NAMALWA (cell line): ENCODE results near the gene HSP90B1.

Source experiments
- DNase-seq: peaks from one replicate; pipeline ENCODE4 v3.0.0-alpha.2; 2015; ENCODE audit warnings: low spot score

Gene HSP90B1

DNA sequence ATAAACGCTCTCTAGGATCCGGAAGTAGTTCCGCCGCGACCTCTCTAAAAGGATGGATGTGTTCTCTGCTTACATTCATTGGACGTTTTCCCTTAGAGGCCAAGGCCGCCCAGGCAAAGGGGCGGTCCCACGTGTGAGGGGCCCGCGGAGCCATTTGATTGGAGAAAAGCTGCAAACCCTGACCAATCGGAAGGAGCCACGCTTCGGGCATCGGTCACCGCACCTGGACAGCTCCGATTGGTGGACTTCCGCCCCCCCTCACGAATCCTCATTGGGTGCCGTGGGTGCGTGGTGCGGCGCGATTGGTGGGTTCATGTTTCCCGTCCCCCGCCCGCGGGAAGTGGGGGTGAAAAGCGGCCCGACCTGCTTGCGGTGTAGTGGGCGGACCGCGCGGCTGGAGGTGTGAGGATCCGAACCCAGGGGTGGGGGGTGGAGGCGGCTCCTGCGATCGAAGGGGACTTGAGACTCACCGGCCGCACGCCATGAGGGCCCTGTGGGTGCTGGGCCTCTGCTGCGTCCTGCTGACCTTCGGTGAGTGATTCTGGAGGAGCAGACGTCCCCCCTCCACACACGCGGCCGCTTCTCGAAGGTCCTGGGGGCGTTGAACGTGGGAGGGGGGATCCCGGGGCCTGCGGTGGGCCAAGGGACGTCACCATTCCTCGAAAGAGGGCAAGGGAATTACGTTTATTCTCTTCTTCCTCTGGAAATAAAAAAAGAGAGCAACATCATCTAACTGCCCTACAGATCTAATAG, at the start of gene HSP90B1:
HSP90B1 (plus strand) TSS at position 377 of the 753 bp plus-strand sequence; CDS start at position 483, 106 bp downstream.
- DNase-seq: peak; percentile 100

DNA sequence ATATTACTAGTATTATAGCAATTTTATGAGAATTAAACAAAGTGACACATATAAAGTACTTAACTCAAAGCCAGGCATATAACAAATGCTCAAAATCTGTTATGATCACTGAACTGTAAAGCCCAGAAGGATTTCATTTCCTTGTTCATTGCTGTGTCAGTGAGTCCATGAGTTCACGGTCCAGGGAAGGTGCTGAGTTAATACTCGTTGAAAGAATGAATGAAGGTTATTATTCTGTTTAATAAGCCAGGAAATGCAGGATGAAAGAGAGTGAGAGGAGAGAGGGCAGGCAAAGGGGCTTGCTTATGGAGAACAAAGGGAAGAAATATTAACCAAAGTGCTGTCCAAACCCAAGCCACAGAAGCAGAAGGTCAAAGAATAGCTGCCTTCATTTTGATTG, 48.9 kb upstream of the HSP90B1 start:
- DNase-seq: no peak

DNA sequence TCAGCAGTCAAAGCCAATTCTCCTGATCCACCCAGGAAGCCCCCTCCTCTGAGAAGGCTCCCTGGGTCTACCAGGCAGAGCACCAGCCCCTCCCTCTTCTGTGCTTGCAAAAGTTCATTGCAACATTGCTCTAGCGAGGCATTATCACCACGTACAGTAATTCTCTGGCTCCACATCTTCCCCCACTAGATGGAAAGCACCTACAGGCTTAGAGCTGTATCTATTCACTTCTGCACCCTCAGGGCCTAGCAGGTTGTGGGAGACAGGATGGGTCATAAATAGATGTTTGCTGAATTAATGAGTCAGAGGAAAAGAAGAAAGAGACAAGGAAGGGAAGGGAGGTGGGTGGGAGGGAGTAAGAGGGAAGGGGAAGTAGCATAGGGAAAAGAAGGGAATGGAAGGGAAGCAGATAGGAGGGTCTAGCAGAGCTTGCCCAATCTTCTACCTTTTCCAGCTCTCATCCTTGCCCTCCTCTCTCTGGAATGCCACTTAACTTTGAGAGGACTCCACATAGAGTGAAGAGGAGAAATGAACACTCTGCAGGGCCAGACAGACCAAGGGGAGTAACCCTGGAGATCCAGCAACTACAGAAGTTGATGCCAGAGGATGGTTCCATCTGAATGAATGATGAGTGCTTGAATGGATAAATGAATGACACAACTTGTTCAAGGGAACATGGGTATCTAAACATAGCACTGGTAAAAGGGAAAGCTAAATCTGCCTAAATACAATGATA, 47.2 kb upstream of the HSP90B1 start:
- no peak for DNase-seq

DNA sequence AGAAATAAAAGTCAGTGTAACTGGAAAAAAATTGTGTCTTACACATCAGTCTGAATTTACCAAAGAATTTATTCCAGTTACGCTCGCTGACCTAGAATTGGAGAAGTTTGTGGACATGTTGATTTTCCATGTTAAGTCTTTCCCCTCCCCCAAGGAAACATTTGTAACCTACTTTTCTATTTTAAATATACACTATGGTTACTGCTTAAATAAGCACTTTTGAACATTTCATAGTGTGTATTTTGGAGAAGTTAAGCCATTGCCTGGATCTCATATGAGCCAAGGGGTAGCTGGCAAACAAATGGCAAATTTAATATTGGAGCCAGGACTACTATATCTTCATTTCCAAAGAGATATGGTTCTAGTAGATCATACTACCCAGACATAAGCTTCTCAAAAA, 46.3 kb upstream of the HSP90B1 start:
- DNase-seq: no peak

DNA sequence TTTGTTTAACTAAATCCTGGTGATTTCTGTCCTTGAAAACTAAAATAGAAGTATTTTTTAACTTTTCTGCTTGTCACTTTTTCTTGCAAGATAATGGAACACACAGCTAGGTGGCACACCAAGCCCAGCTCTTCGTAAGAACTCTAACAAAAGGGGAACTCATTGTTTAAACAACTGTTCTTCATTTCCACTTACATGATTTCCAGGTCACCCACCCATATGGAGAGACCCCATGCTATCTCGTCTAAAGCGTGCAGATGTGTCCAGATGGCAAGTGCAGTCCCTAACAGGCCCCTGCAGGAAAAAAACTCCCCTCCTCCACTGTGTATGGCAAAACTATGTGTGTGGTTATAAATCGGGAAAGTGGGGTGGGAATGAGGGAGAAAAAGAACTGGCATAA, 45.9 kb upstream of the HSP90B1 start:
- peak; percentile 41 for DNase-seq

DNA sequence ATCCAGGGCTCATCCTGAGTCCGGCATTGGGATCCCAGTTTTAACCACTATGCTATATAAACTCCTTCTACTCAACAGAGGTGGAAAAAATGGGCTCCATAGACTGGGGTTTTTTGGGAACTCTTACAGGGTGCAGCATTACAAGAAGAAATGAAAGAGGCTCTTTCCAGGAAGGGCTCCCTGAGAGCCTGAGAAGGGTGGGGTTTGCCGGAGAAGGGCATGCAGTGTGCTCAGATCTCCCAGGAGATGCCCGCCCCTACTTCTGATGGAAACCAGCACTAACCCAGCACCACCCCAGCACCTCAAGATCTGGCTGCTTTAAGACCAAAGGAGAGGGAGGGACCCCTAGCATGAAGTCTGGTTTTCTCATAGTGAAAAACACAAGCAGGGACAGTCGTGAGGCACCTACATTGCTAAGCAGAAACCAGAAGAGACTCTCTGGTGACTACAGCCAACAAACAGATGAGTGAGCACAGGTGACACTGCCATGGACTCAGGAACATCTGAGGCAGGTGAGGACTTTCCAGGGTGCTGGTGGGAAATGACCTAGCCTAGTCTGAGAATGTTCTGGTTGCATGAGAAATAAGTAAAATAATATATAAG, 43.9 kb upstream of the HSP90B1 start:
- DNase-seq: no peak

DNA sequence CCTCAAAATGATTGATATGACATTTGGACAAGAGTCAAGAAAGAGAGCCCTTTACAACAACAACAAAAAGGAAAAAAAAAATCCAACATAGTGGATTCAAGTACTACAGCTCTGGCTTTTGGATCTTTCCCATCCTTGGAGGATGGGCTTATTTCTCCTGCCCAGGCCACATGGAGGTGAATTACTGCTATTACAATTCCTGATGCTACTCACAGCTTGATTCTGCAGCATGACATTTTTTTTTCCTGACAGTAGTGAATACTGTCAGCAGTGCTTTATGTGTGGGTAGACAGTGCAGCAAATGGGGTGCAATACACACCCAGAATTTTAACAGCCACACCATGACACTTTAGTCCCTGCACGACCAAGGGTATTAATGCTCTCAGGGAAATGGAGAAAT, 42.5 kb upstream of the HSP90B1 start:
- no peak for DNase-seq

DNA sequence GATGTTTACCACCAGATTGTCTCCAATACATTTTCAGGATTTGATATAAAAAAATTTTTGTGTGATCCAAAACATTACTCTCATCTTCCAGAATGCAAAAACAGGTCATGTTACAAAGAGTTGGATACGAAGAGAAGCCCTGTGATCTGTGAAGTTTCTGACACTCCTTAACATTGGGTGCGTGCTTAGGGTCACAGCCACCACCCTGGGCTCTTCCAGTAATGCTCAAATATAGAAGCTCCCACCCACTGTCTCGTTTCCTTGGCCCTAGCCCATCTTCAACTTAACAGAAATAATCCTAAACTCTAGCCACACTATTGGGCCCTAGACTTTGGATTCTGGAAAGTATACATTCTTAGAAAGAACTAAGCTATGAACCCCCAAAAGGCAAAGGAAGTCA, 32.9 kb upstream of the HSP90B1 start:
- DNase-seq: no peak

DNA sequence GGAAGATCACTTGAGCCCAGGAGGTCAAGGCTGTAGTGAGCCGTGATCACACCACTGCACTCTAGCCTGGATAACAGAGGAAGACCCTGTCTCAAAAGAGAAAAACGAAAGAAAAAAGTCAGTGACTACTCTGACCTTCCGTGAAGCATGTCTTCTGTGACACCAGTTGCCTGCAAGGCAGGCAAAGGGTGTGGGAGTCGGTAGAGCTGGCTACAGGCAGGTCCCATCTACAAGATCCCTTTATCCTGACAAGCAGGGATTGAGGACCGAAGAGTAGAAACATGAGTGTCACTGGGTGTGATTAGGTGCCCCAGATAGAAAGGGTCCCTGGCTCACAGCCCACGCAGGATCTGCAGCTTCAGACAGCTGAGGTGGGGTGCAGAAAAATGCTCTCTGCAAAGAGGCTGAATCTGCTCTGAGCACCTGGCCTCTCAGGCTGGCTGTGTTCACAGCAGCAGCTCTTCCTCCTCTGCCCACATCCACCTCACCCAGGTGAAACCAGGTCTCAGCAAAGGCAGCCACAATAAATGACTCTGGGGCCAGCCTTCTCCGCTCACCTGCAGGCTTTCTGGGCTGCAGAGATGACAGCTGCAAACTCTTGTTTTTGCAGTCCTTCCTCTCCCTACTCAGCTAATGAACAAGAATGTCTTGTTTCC, 28.6 kb upstream of the HSP90B1 start:
- no peak for DNase-seq

DNA sequence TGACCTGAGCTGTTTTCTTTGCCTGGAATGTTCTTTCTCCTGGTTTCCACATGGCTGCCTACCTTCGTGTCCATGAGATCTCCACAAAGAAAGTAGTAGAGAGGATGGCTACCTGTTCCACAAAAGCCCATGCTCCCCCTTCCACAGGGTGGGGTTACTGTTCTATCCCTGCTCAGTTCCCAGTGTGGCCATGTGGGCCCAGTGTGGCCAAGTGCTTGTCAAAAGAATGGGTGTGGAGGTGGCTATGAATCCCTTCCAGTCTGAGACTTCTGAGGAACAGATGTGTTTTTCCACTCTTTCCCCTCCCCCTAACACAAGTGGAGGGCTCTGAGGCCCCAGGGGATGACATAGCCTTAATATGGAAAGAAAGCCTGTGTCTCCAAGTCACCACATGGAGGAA, 26.2 kb upstream of the HSP90B1 start:
- DNase-seq: no peak

DNA sequence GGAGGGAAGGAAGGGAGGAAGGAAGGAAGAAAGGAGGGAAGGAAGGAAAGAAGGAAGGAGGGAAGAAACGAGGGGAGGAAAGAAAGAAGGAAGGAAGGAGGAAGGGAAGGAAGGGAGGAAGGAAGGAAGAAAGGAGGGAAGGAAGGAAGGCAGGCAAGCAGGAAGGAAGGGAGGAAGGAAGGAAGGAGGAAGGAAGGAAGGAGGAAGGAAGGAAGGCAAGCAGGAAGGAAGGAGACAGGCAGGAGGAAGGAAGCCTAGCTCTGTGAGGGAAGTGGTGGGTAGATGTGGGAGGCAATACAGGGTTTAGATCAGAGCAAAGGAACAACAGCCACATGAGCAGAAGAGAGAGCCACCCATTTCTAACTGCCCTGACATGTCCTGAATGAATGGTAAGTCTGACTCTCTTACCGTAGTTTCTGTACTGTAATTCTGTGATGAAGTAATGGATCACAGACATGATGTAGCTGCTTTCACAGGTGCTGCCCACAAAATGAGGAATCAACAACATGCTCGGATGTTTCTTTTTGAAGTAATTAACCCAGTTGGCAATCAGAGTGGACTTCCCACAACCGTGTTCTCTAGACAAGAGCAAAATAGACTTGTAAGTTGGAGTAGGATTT, 24.4 kb upstream of the HSP90B1 start:
- DNase-seq: no peak

DNA sequence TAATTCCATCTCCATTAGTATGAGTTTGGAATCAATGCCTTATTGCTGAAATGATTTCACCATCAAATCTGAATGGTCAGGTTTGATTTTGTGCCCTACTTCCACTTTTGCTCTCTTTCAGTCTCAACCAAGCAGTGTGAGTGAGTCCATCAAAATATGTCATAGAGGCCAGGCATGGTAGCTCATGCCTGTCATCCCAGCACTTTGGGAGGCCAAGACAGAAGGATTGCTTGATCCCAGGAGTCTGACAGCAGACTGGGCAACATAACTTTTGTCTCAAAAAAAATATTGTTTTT, 22.0 kb upstream of the HSP90B1 start:
- no peak for DNase-seq

DNA sequence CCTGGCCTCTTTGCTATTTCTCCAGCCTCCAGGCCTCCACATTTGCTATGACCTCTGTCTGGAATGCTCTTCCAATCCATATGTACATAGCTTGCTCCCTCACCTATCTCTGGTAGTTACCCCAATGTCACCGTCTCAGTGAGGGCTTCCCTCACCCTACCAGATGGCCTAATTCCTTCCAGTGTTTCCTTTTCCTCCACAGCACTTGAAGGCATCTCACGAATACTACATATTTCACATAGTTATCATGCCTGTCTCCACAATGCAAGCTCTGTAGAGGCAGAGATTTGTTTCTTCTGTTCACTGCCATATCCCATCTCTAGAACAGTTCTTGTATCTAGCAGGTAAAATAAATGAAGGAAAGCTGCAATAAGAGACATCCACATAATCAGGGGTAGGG, 21.3 kb upstream of the HSP90B1 start:
- no peak for DNase-seq

DNA sequence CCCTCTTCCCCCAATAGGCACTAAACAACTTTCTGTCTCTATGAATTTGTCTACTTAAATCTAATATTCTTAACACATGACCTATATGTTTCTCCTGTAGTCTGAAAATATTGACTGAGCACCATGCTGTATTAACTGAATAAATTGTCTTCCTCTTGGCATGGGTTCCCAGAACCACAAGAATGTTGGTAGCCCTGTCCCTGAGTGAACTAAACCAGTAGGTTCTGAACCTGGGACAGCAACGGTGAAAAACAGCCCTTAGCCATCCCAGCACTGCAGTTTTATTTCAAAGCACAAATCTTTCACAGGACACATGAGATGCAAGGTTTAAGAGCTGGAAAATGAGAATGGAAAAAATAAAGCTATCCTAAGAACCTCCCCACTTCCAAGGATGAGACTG, 20.4 kb upstream of the HSP90B1 start:
- DNase-seq: no peak

DNA sequence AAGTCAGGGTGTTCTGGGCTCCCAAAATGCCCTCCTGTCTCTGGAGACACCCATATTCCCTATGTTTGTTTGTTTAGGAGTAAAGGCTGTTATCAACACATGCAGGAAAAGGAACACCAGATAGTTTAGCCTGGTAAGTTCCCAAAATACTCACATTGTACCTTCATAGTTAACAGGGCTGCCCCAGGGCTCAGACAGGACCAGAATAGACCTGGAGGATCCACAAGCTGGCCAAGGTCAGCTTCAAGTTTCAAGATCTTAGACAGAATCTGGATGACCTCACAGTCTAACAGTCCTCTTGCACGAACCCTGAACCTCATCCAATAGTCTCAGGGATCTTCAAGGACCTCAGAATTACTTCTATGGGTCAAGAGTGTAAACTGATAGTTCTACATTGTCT, 18.1 kb upstream of the HSP90B1 start:
- no peak for DNase-seq

DNA sequence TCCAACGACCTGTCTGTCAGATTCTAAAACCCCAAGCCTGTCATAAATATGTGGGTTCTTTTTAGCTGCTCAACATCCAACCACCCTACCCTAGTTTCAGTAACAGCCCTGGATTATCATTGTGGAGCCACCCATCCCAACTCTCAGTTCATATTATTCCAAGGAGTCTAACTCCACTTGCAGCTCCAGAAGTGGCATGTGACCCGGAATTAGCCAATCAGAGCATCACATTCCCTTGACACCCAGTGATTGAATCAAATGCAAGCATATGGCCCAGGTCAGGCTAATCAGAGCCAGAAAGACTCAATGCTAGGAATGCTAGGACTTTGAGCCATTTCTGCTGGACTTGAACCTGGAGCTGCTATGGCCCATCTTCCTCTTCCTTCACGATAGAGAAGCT, 17.1 kb upstream of the HSP90B1 start:
- no peak for DNase-seq

DNA sequence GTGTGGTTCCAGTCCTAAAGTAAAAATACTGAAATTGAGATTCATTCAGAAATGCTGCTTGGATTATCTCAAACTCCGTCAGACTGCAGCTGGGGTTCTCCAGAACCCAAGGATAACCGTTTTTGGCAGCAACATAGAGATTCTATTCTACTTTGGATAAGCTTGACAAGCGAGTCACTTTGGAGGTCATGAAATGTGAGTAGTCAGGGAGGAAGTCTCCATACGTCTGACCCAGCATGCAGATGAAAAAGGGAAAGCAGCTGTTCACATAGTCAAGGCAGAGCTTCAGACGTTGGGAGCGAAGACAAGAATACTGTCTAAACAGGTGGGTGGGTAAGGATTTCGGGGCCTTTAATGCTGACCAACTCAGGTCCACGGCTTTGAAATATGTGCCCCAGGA, 14.9 kb upstream of the HSP90B1 start:
- DNase-seq: no peak

DNA sequence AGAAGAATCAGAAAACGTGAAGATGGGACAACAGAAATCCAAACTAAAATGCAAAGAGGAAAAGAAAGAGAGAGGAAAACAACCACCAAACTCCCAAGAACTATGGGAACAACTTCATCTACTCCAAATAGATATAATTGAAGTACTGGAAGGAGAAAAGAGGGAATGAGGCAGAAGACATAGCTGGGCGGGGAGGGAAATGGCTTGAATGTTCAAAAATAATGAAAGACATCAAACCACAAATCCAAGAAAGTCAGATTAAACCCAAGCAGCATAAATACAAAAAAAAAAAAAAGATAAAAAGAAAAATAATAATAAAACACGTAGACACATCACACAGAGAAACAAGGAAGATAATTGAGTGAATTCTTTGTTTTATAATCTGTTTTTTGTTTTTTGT, 12.3 kb upstream of the HSP90B1 start:
- no peak for DNase-seq

DNA sequence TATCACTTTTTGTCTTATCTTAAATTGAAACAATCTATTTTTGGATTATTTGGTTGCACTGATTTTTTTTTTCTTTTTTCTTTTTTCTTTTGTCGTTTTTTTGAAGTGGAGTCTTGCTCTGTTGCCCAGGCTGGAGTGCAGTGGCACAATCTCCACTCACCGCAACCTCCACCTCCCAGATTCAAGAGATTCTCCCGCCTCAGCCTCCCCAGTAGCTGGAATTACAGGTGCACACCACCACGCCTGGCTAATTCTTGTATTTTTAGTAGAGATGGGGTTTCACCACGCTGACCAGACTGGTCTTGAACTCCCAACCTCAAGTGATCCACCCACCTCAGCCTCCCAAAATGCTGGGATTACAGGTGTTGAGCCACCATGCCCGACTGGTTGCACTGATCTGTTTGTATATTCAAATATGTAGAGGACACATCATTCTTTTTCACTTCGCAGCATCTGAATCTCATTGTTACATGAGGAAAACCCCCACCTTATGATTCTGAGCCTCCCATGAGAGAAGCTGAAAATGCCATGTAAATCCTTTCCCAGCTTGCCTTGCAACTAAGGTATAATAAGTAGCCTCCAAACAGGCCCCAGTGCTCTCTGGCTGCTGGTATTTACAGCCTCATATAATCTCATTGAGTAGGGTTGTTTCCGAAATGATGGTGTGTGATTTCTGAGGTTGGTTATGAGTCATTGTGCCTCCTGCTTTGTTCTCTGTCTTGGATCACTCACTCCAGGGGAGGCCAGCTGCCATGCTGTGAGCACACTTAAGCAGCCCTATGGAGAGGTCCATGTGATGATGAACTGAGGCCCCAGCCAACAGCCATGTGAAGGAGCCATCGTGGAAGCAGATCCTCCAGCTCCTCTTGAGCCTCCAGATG, 5.2 kb upstream of the HSP90B1 start:
- no peak for DNase-seq

DNA sequence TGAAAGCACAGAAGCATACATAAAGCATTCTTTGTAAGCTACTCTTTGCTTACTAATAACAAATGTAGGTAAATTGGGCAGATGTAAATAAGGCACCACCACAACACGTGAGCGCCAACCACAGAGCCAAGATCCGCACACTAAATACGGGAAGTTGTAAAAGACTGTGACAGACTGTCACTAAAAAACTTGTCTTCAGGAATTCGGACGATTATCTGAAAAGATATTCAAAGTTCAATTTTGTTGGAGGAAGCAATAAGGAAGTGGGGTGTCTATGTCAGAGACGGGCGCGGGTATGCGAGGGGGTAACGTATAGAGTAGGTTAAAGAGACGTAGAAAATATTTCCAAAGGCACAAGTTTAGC, 1.5 kb upstream of the HSP90B1 start:
- peak; percentile 87 for DNase-seq

DNA sequence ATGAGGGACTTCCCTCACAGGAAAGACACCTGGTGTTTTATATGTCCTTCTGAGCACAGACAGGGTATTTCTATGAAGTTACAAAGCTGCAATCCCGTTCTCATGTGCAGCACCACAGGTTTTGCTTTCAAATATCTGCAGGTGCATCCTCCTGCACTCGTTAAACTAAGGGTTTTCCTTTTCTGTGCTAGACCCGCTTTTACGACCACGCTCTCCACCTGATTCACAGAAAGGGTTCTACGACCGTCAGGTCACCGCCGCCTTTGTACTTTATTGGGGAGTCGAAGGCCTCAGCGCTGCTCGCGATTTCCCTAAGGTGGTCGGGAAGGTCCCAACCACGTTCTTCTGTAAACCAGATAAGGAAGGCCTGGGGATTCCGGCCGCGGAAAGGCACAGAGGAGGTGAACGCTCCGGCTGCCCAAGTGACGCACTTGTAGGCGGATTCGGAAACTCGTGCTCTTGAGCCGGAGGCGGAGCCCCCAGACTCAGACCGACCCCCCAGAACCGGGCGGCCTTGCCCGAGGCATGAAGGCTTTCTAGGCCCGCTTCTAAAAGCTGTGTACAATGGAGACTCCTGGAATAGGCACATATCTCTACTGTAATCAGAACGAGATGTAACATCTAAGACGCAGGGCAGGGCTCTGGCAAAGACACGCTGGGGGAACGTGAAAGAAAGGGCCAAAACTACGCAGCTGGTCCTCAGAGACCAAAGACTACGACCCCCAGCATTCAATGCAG, 995 bp upstream of the HSP90B1 start:
- peak; percentile 93 for DNase-seq
